Suprapubic skin (tissue), 4 donors: ENCODE data around the gene CLASRP. TPM values are rescaled to one million over a fixed set of nuclear protein-coding genes. Genes with fewer than 3 reads are reported as not detected.
A peak's percentile ranks its signal among the peaks of the same experiment; 100 is the strongest.

ENCODE experiments used
- DNase-seq, 2 donors: peaks; one replicate each; pipeline ENCODE4 v3.0.0-alpha.2; 2019; ENCODE audit warnings: low spot score in 2 of 2
- H3K27ac ChIP-seq: fragments of 200-600 bp; sonication (generic); one replicate; pipeline ENCODE4 v1.5.1; 2019
- H3K27me3 ChIP-seq: fragments of 200-600 bp; sonication (generic); one replicate; pipeline ENCODE4 v1.5.1; 2019
- H3K36me3 ChIP-seq: fragments of 200-600 bp; sonication (generic); one replicate; pipeline ENCODE4 v1.5.1; 2019
- H3K4me1 ChIP-seq: fragments of 200-600 bp; sonication (generic); one replicate; pipeline ENCODE4 v1.5.1; 2019
- H3K4me3 ChIP-seq: fragments of 200-600 bp; sonication (generic); one replicate; pipeline ENCODE4 v1.5.1; 2019; ENCODE audit warnings: mild to moderate bottlenecking
- H3K9me3 ChIP-seq: fragments of 200-600 bp; sonication (generic); one replicate; pipeline ENCODE4 v1.5.1; 2019
- CTCF ChIP-seq, 2 donors: fragments of 200-600 bp in 1 of 2; fragments of 450-650 bp in 1 of 2; sonication (generic) in 1 of 2; IDR thresholded peaks; one replicate each; pipeline ENCODE4 v1.5.1; 2016 to 2019; ENCODE audit warnings: antibody characterized with exemption in 2 of 2, mild to moderate bottlenecking in 1 of 2, moderate library complexity in 1 of 2
- EP300 ChIP-seq: sonication (generic); formaldehyde crosslinking; IDR thresholded peaks from one replicate; pipeline ENCODE4 v1.6.1; 2017; ENCODE audit warnings: antibody characterized with exemption
- POLR2A ChIP-seq, 2 donors: fragments of 450-650 bp; IDR thresholded peaks; one replicate each; pipeline ENCODE4 v1.6.1; 2017; ENCODE audit warnings: antibody characterized with exemption in 2 of 2, mild to moderate bottlenecking in 2 of 2, moderate library complexity in 2 of 2
- POLR2AphosphoS5 ChIP-seq, 3 donors: sonication (generic); formaldehyde crosslinking; IDR thresholded peaks; one replicate each; pipeline ENCODE4 v1.6.1; 2017; ENCODE audit warnings: antibody characterized with exemption in 3 of 3
- WGBS: methylation state at CpG from one replicate; pipeline ENCODE4 v1.1.5; 2018; 5-methylcytosine and 5-hydroxymethylcytosine counted together
- total RNA-seq, 4 donors: library from RNA; depleted of rRNA; stranded (reverse); fragments of >200 nt; gene quantifications; one replicate each; pipeline ENCODE4 v1.1.0, GENCODE V29; 2016

Gene CLASRP
- 100 to 1,000 TPM in 1 of 4 donors, 10 to 100 TPM in 3; 55.3 to 135 (median 84.3) TPM for total RNA-seq

- H3K4me3 ChIP-seq: peak within 1 kb of the TSS; percentile 88
- DNase-seq: peak; percentile 94 to 95
- H3K27me3 ChIP-seq: no peaks in the 10 kb centered on the region
- peaks cover 52% of the 10 kb centered on the region for H3K36me3 ChIP-seq
- H3K27ac ChIP-seq: peak within 1 kb of the TSS; percentile 99
- H3K9me3 ChIP-seq: no peaks in the 10 kb centered on the region
- peaks cover 43% of the 10 kb centered on the region for H3K4me1 ChIP-seq
- TF ChIP-seq POLR2A (IDR thresholded peaks at IDR 0.05) (peak; percentile 87 to 93), POLR2AphosphoS5 (IDR thresholded peaks at IDR 0.05) (peak; percentile 89 to 97 (median 96)), EP300 (no peak), CTCF (IDR thresholded peaks at IDR 0.05) (peak in 1 of 2 donors; percentile 10)
- 3% methylated on average over 53 of the region's 62 CpGs for WGBS
Measured at GRCh38 chr19:45038931-45039893, at the start of gene CLASRP. Gene CLASRP (plus strand): TSS chr19:45039045. CDS start chr19:45040213, 1,168 bp downstream.

GRCh38 chr19:44990459-44990858 is 48.4 kb upstream of the CLASRP start:
- no peaks in the 10 kb centered on the region for H3K9me3 ChIP-seq
- no peaks in the 10 kb centered on the region for H3K4me1 ChIP-seq
- H3K27ac ChIP-seq: no peak overlapping the region
- no peak for DNase-seq
- peaks cover 71% of the 10 kb centered on the region for H3K36me3 ChIP-seq
- WGBS: 85% methylated on average over 12 of the region's 14 CpGs
- H3K27me3 ChIP-seq: no peaks in the 10 kb centered on the region
- no peak overlapping the region for H3K4me3 ChIP-seq
- TF ChIP-seq POLR2AphosphoS5 (IDR thresholded peaks at IDR 0.05): no peak
- no peak for TF ChIP-seq POLR2A (IDR thresholded peaks at IDR 0.05)
- TF ChIP-seq CTCF (IDR thresholded peaks at IDR 0.05): no peak
- TF ChIP-seq EP300: no peak

- H3K4me1 ChIP-seq: no peaks in the 10 kb centered on the region
- no peaks in the 10 kb centered on the region for H3K9me3 ChIP-seq
- no peak overlapping the region for H3K4me3 ChIP-seq
- DNase-seq: no peak
- H3K36me3 ChIP-seq: peaks cover 66% of the 10 kb centered on the region
- H3K27ac ChIP-seq: no peak overlapping the region
- no peak for TF ChIP-seq CTCF (IDR thresholded peaks at IDR 0.05)
- TF ChIP-seq POLR2AphosphoS5 (IDR thresholded peaks at IDR 0.05): no peak
- WGBS: 51% methylated on average over 4 of the region's 12 CpGs
- no peaks in the 10 kb centered on the region for H3K27me3 ChIP-seq
Measured at GRCh38 chr19:44990966-44991365, 47.9 kb upstream of the CLASRP start.

- WGBS: 90% methylated on average over 26 of the region's 44 CpGs
- DNase-seq: no peak
- Histone ChIP-seq H3K9me3 (no peaks in the 10 kb centered on the region), H3K27me3 (no peaks in the 10 kb centered on the region), H3K4me3 (no peak overlapping the region), H3K36me3 (peaks cover 50% of the 10 kb centered on the region), H3K4me1 (no peaks in the 10 kb centered on the region), H3K27ac (no peak overlapping the region)
- TF ChIP-seq POLR2A (IDR thresholded peaks at IDR 0.05): no peak
- TF ChIP-seq EP300: no peak
- TF ChIP-seq CTCF (IDR thresholded peaks at IDR 0.05): no peak
- no peak for TF ChIP-seq POLR2AphosphoS5 (IDR thresholded peaks at IDR 0.05)
Measured at GRCh38 chr19:44992336-44993163, 46.3 kb upstream of the CLASRP start.

GRCh38 chr19:44993526-44993925 is 45.3 kb upstream of the CLASRP start:
- no peaks in the 10 kb centered on the region for H3K9me3 ChIP-seq
- H3K4me1 ChIP-seq: no peaks in the 10 kb centered on the region
- TF ChIP-seq POLR2A (IDR thresholded peaks at IDR 0.05): no peak
- TF ChIP-seq CTCF (IDR thresholded peaks at IDR 0.05): no peak
- TF ChIP-seq EP300: no peak
- no peak for TF ChIP-seq POLR2AphosphoS5 (IDR thresholded peaks at IDR 0.05)
- no peak overlapping the region for H3K27ac ChIP-seq
- WGBS: 87% methylated on average over 5 of the region's 6 CpGs
- peaks cover 41% of the 10 kb centered on the region for H3K36me3 ChIP-seq
- H3K4me3 ChIP-seq: no peak overlapping the region
- H3K27me3 ChIP-seq: no peaks in the 10 kb centered on the region
- DNase-seq: no peak
